A549 (cell line): Measurements from ENCODE around the gene ACOXL. TPM values are rescaled to one million over a fixed set of nuclear protein-coding genes. Genes with fewer than 3 reads are reported as not detected.

Experiments used
- ATAC-seq, 2 experiments: fragments of 200-7000 bp in 1 of 2; fragments of >200 bp in 1 of 2; cut with Nextera tagmentation in 1 of 2; cut with Tn5 transposase in 1 of 2; 3 replicates each; pipeline versions ENCODE4 v1.8.0 to v1.9.1; 2018 to 2020; ENCODE audit warnings: mild to moderate bottlenecking in 1 of 2, moderate library complexity in 1 of 2
- CTCF ChIA-PET: fragments of 300-600 bp; sonication (Branson Sonifier 250); formaldehyde crosslinking; extraction: SDS; loops from one replicate; lab custom pipeline; 2021; ENCODE audit warnings: antibody characterized with exemption, inconsistent platforms; lab: Yijun Ruan, JAX
- POLR2A ChIA-PET: fragments of 350-600 bp; formaldehyde crosslinking; extraction: SDS; loops from one replicate; lab custom pipeline; 2021; ENCODE audit warnings: antibody characterized with exemption, inconsistent platforms; lab: Yijun Ruan, JAX
- DNase-seq, 2 experiments: peaks; one replicate each; pipeline versions ENCODE4 v3.0.0 to v3.0.0-alpha.2; 2011 to 2016; ENCODE audit warnings: low read depth in 1 of 2, low spot score in 1 of 2
- FAIRE-seq: peaks from 2 replicates; lab custom pipeline; 2011; peaks lifted over from hg19 to GRCh38; lab: Jason Lieb, UNC
- H3K27ac ChIP-seq, 2 experiments: fragments of >200 bp; sonication (Bioruptor Twin); formaldehyde crosslinking; 3 replicates each; pipeline ENCODE4 v1.5.1; 2016 to 2017
- H3K4me1 ChIP-seq: fragments of >200 bp; sonication (Bioruptor Twin); formaldehyde crosslinking; 3 replicates; pipeline ENCODE4 v1.6.1; 2016
- H3K4me2 ChIP-seq: fragments of >200 bp; sonication (Bioruptor Twin); formaldehyde crosslinking; 3 replicates; pipeline ENCODE4 v1.6.1; 2016
- H3K4me3 ChIP-seq: fragments of >200 bp; sonication (Bioruptor Twin); formaldehyde crosslinking; 3 replicates; pipeline ENCODE4 v1.5.1; 2016
- H3K9me3 ChIP-seq: fragments of >200 bp; sonication (Bioruptor Twin); formaldehyde crosslinking; 3 replicates; pipeline ENCODE4 v1.6.1; 2016
- CBX8 ChIP-seq: fragments of 200-600 bp; sonication (generic); IDR thresholded peaks from 2 replicates; pipeline ENCODE4 v1.6.1; 2016
- EHF ChIP-seq: fragments of 250-450 bp; sonication (Bioruptor Pico); IDR thresholded peaks from 2 replicates; pipeline ENCODE4 v1.5.0; 2020; ENCODE audit warnings: mild to moderate bottlenecking
- ESRRA ChIP-seq: fragments of 150-350 bp; IDR thresholded peaks from 2 replicates; pipeline ENCODE4 v1.6.1; 2014; ENCODE audit warnings: mild to moderate bottlenecking, low read length, borderline replicate concordance
- FOSB ChIP-seq: fragments of 250-450 bp; sonication (Bioruptor Pico); IDR thresholded peaks from 2 replicates; pipeline ENCODE4 v1.5.0; 2020; ENCODE audit warnings: mild to moderate bottlenecking, moderate library complexity
- HES2 ChIP-seq: fragments of >200 bp; sonication (Bioruptor Twin); formaldehyde crosslinking; IDR thresholded peaks from 2 replicates; pipeline ENCODE4 v1.6.1; 2016
- HMGXB4 ChIP-seq: fragments of 250-450 bp; sonication (Bioruptor Pico); IDR thresholded peaks from 2 replicates; pipeline ENCODE4 v1.5.0; 2021; ENCODE audit warnings: mild to moderate bottlenecking, moderate library complexity, borderline replicate concordance
- HOXA7 ChIP-seq: fragments of 250-450 bp; sonication (Bioruptor Pico); IDR thresholded peaks from 2 replicates; pipeline ENCODE4 v1.5.0; 2020; ENCODE audit warnings: mild to moderate bottlenecking, moderate library complexity
- HOXB13 ChIP-seq: fragments of 250-450 bp; sonication (Bioruptor Pico); IDR thresholded peaks from 2 replicates; pipeline ENCODE4 v1.5.0; 2020; ENCODE audit warnings: low read depth, mild to moderate bottlenecking, moderate library complexity
- JUN ChIP-seq, 2 experiments: fragments of >200 bp; sonication (Bioruptor Twin); formaldehyde crosslinking; IDR thresholded peaks; 2 replicates in 1 of 2; 3 replicates in 1 of 2; pipeline ENCODE4 v1.6.1; 2016 to 2017
- KDM5A ChIP-seq: fragments of 200-600 bp; sonication (generic); IDR thresholded peaks from 2 replicates; pipeline ENCODE4 v1.6.1; 2016; ENCODE audit warnings: antibody characterized with exemption, mild to moderate bottlenecking
- MAFK ChIP-seq: fragments of 450-650 bp; IDR thresholded peaks from 2 replicates; pipeline ENCODE4 v1.6.1; 2014; ENCODE audit not compliant: partially characterized antibody
- MAX ChIP-seq: IDR thresholded peaks from 2 replicates; pipeline ENCODE4 v1.6.1; 2012
- MAZ ChIP-seq: fragments of 150-350 bp; IDR thresholded peaks from 2 replicates; pipeline ENCODE4 v1.6.1; 2014; ENCODE audit warnings: antibody characterized with exemption, low read depth, low read length, borderline replicate concordance
- MYC ChIP-seq: IDR thresholded peaks from 2 replicates; pipeline ENCODE4 v1.6.1; 2012; ENCODE audit warnings: mild to moderate bottlenecking, inconsistent platforms, low read length, improper control_type of control experiment, borderline replicate concordance
- NFE2L2 ChIP-seq: fragments of 150-350 bp; conservative IDR thresholded peaks from 2 replicates; pipeline ENCODE4 v1.6.1; 2014; ENCODE audit warnings: low read length
- PHF8 ChIP-seq: fragments of 200-600 bp; sonication (generic); IDR thresholded peaks from 2 replicates; pipeline ENCODE4 v1.6.1; 2016; ENCODE audit warnings: low read depth, mild to moderate bottlenecking, antibody characterized with exemption, moderate library complexity, borderline replicate concordance
- RARB ChIP-seq: fragments of 250-450 bp; sonication (Bioruptor Pico); IDR thresholded peaks from 2 replicates; pipeline ENCODE4 v1.8.0; 2021; ENCODE audit warnings: mild to moderate bottlenecking, moderate library complexity
- RCOR1 ChIP-seq: fragments of 150-350 bp; IDR thresholded peaks from 2 replicates; pipeline ENCODE4 v1.6.1; 2014; ENCODE audit warnings: antibody characterized with exemption, low read length, low read depth
- RFX5 ChIP-seq: fragments of 450-650 bp; IDR thresholded peaks from 2 replicates; pipeline ENCODE4 v1.7.1; 2014; ENCODE audit warnings: antibody characterized with exemption, mild to moderate bottlenecking, moderate library complexity
- SMC3 ChIP-seq: fragments of >200 bp; sonication (Bioruptor Twin); formaldehyde crosslinking; IDR thresholded peaks from 3 replicates; pipeline ENCODE4 v1.6.1; 2018; ENCODE audit warnings: inconsistent platforms
- SREBF2 ChIP-seq: fragments of 450-650 bp; IDR thresholded peaks from 2 replicates; pipeline ENCODE4 v1.6.1; 2014; ENCODE audit warnings: mild to moderate bottlenecking, moderate library complexity
- TP53 ChIP-seq: fragments of 250-450 bp; sonication (Bioruptor Pico); IDR thresholded peaks from 2 replicates; pipeline ENCODE4 v1.5.0; 2021; ENCODE audit warnings: mild to moderate bottlenecking, moderate library complexity
- USF2 ChIP-seq: fragments of 450-650 bp; IDR thresholded peaks from 2 replicates; pipeline ENCODE4 v1.6.1; 2014; ENCODE audit warnings: antibody characterized with exemption
- ZC3H11A ChIP-seq: fragments of 450-650 bp; IDR thresholded peaks from 2 replicates; pipeline ENCODE4 v1.6.1; 2014; ENCODE audit warnings: antibody characterized with exemption, mild to moderate bottlenecking
- ZNF302 ChIP-seq: fragments of 250-450 bp; sonication (Bioruptor Pico); IDR thresholded peaks from 2 replicates; pipeline ENCODE4 v1.9.0; 2021; ENCODE audit warnings: inconsistent platforms, mild to moderate bottlenecking, moderate library complexity
- ZSCAN20 ChIP-seq: fragments of 250-450 bp; sonication (Bioruptor Pico); IDR thresholded peaks from 2 replicates; pipeline ENCODE4 v1.8.0; 2022; ENCODE audit warnings: mild to moderate bottlenecking, moderate library complexity
- WGBS: methylation state at CpG from one replicate; pipeline ENCODE4 v1.1.6; 2017; ENCODE audit errors: missing lambda C conversion rate; 5-methylcytosine and 5-hydroxymethylcytosine counted together
- polyA plus RNA-seq, 4 experiments: library from polyadenylated mRNA; depleted of rRNA in 3 of 4; stranded (reverse); fragments of >200 nt; fragmentation: RNase III in 1 of 4; extraction: RNeasy Plus Mini Kit Qiagen cat#74134 plus additional on column Dnase treatment in 1 of 4; gene quantifications; 2 replicates in 3 of 4; 3 replicates in 1 of 4; pipeline ENCODE4 v1.2.3, GENCODE V29; 2011 to 2017

The ACOXL gene
- polyA plus RNA-seq, 2 of the 4 experiments (the other 2 are of a cell fraction): not detected

DNA sequence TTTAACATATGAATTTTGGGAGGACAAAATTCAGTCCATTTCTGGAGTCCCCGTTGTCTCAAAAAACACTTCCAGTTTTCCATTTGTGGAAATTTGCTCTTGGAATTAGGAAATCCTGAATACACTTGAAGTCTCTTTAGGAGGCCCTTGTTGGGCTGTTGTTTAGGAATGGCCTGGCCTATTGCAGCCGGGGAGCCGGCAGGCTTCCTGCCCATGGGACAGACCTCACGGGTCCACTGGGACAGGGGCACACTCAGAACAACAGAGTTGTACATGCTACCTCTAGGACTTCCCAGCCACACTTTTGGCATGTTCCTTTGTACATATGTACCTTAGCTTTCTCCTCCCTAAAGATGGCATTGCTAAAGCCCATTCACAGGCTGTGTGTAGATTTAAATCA, 57.3 kb downstream of the ACOXL start:
- CTCF ChIA-PET: interaction anchor here (2.1 kb wide), 1 partner anchor 23 kb away, joined by 6 read pairs; no protein-coding TSS in a partner anchor
- DNase-seq: no peak
- no peak for ATAC-seq
- peaks cover 6% of the 10 kb centered on the region; the same call in 1 of the 3 replicates for H3K9me3 ChIP-seq
- TF ChIP-seq HMGXB4: no peak
- TF ChIP-seq FOSB (CRISPR knock-in tag): no peak
- TF ChIP-seq HOXB13 (CRISPR knock-in tag): no peak
- no peak for TF ChIP-seq RFX5
- TF ChIP-seq SMC3: no peak
- TF ChIP-seq MAX: no peak
- no peak for TF ChIP-seq ZNF302
- TF ChIP-seq HOXA7 (CRISPR knock-in tag): no peak
- TF ChIP-seq USF2: no peak
- no peak for TF ChIP-seq ESRRA
- no peak for TF ChIP-seq PHF8
- TF ChIP-seq MAZ: no peak
- TF ChIP-seq TP53 (CRISPR knock-in tag): no peak
- TF ChIP-seq SREBF2: no peak
- TF ChIP-seq HES2: no peak
- no peak for TF ChIP-seq KDM5A
- no peak for TF ChIP-seq NFE2L2
- no peak for TF ChIP-seq EHF (CRISPR knock-in tag)
- TF ChIP-seq, all 56 proteins: peak for 0
- no peak for FAIRE-seq
- Histone ChIP-seq H3K4me2 (no peak overlapping the region), H3K27ac (no peak overlapping the region), H3K4me3 (no peak overlapping the region), H3K4me1 (no peaks in the 10 kb centered on the region)
- 13% methylated on average over 4 of the region's 4 CpGs for WGBS
- POLR2A ChIA-PET: no interaction called here

- POLR2A ChIA-PET: no interaction called here
Measured at GRCh38 chr2:110790907-110791306, 58.5 kb downstream of the ACOXL start.

GRCh38 chr2:110791435-110791834, 59.1 kb downstream of the ACOXL start:
- FAIRE-seq (no peak), ATAC-seq (no peak), DNase-seq (no peak)
- CTCF ChIA-PET: interaction anchor here (1.0 to 2.1 kb wide), 4 partner anchors 14 to 28 kb away, joined by 3 to 6 read pairs (median 4); no protein-coding TSS in a partner anchor
- Histone ChIP-seq H3K9me3 (no peaks in the 10 kb centered on the region), H3K4me1 (no peaks in the 10 kb centered on the region), H3K27ac (no peak overlapping the region), H3K4me3 (no peak overlapping the region), H3K4me2 (no peak overlapping the region)
- POLR2A ChIA-PET: no interaction called here
- TF ChIP-seq RCOR1 (no peak), JUN (IDR thresholded peaks at IDR 0.05) (no peak), CBX8 (no peak), ZC3H11A (no peak)
- WGBS: 10% methylated on average over 4 of the region's 4 CpGs

More at GRCh38 chr2:110790907-110791306, 58.5 kb downstream of the ACOXL start:
- Histone ChIP-seq H3K4me2 (no peak overlapping the region), H3K4me1 (no peaks in the 10 kb centered on the region), H3K9me3 (no peaks in the 10 kb centered on the region), H3K27ac (no peak overlapping the region), H3K4me3 (no peak overlapping the region)
- no peak for ATAC-seq
- no peak for FAIRE-seq
- TF ChIP-seq MYC (no peak), RFX5 (no peak), TP53 (CRISPR knock-in tag) (no peak), MAFK (no peak), RARB (CRISPR knock-in tag) (no peak), NFE2L2 (no peak), FOSB (CRISPR knock-in tag) (no peak), ZSCAN20 (CRISPR knock-in tag) (no peak)
- no peak for DNase-seq
- CTCF ChIA-PET: interaction anchor here (1.0 to 2.1 kb wide), 2 partner anchors 22 to 27 kb away, joined by 3 to 6 read pairs; no protein-coding TSS in a partner anchor
